COR-L47 (cell line): Measurements from ENCODE around the gene SLC25A29.
A peak's percentile ranks its signal among the peaks of the same experiment; 100 is the strongest.
"Not testable (repeated sequence)": the region's sequence is repeated elsewhere in the genome, so short reads cannot be mapped to it uniquely, and the experiment has no call there.

ENCODE experiments used
- DNase-seq: peaks from one replicate; lab custom pipeline; 2025; lab: John Stamatoyannopoulos, UW

Gene SLC25A29

GRCh38 chr14:100306101-100306997, at the start of gene SLC25A29:
Gene SLC25A29 (minus strand): TSS chr14:100306444. CDS start chr14:100306232, 212 bp downstream.
- DNase-seq: peak; percentile 96

- DNase-seq: no peak
These were observed 44.7 kb upstream of the SLC25A29 start for GRCh38 chr14:100350986-100351385.

- DNase-seq: no peak
These were observed 44.2 kb upstream of the SLC25A29 start for GRCh38 chr14:100350276-100350926.

GRCh38 chr14:100348784-100349685, 42.8 kb upstream of the SLC25A29 start:
- DNase-seq: peak; percentile 91

DNA sequence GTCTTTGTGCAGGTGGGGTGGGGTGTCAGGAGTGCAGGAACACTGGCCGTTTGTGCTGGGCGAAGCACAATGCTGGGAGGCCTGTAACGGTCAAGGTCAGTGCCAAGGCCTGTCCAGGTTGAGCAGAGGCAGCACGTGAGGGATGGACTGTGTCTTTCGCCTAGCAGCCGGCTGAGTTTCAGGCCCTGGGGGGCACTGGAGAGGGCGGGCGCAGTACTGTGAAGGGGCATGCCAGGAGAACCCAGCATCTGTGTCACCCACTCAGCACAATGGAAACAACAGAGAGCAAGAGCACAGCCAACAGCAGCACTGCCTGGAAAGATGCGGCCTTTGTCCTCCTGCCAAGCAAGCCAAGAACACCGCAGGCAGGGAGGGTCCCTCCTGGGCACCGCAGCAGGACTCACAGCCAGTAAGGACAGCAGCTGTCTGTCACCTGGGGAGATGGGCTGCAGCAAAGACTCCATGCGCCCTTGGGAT, 42.0 kb upstream of the SLC25A29 start:
- peak; percentile 92 for DNase-seq

DNA sequence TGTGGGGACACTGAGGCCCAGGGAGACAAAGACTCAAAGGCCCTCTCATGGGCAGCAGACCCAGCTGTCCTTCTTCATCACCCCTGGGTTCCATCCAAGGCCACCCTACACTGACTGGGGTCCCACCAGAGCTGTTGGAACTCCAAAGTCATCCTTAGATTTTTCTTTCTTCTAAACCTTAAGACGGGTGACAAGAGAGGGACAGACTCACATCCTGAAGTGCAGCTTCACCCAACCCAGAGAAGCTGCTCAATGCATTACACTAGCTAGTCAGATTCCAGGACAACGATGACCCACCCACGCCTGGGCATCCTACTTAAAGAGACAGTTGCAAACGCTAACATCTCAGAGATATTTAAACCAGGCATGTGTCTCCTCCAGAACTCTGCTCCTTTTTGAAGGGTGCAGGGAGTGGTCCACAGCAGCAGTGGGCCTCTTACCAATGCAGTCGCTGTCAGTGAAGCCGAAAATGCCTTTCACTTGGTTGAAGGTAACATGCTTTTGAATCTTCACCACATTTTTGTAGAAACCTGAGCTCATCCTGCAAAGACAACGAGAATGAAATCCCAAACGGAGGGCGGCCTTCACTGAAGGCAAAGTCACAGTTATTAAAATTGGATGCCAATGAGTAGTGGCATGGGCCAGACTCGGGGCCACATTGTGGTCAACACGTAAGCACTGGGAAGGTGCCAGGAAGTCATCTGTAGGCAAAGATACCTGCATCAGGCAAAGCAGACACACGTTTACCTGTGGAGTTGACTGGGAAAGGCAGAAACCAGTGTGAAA, 40.3 kb upstream of the SLC25A29 start:
- no peak for DNase-seq

- DNase-seq: no peak
These were observed 39.5 kb upstream of the SLC25A29 start for GRCh38 chr14:100345711-100346110.

- not testable (repeated sequence) for DNase-seq
These were observed 38.4 kb upstream of the SLC25A29 start for GRCh38 chr14:100344657-100345056.

DNA sequence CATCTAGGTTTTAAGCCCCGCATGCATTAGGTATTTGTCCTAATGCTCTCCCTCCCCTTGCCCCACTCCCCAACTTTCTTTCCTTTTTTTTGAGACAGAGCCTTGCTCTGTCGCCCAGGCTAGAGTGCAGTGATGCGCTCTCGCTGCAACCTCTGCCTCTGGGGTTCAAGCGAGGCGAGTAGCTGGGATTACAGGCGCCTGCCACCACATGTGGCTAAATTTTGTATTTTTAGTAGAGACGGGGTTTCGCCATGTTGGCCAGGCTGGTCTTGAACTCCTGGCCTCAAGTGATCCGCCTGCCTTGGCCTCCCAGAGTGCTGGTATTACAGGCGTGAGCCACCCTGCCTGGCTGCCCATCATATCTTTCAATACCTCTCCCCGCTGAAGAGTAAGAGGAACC, 36.6 kb upstream of the SLC25A29 start:
- not testable (repeated sequence) for DNase-seq

DNA sequence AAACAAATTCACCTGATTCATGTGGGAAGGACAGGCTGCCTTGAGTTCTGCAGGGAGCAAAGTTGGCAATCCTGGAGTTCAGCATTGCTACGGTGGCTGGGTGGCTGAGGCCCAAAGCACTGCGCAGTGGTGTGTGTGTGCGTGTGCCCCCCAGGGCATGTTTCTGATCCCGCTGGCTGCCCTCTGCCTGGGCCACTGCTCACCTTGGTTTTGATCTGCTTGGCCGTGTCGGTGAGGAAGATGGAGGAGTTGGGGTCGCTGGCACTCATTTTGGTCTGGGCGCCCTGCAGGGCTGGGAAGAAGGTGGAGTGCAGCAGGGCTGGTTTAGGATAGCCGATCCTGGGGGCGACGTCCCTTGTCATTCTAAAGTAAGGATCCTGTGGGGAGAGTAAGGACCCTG, 36.0 kb upstream of the SLC25A29 start:
- no peak for DNase-seq

DNA sequence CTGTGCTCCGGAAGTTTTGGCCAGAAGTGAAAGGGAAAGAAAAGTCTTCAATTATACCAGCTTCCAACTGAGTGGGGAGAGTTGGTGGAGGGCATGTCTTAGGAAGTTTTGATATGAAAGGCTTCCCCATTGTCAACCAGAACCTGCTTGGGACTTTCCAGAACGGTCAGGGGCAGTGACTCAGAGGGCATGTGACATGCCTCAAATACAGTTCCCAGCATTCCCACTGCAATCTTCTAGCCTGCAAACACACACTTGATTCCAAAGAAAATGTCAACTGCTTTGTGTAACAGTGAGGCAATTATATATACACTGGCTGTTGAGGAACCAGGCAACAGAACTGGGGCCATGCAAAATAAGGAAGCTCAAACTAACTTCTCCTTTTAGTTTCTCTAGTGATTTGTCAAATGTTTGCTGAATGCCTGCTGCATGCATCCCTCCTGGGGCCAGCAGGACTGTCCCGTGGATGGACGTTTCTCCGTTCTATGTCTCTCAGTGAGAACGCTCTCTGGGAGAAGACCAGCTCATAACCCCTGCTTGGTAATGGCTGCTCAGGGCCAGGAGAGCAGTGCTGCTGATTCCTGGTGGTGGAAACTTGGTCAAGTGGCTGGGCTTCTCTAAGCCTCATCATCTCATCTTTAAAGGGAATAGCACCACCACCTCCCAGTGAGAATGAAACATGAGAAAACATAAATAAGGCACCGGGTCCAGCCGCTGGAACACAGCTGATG, 35.2 kb upstream of the SLC25A29 start:
- DNase-seq: no peak

DNA sequence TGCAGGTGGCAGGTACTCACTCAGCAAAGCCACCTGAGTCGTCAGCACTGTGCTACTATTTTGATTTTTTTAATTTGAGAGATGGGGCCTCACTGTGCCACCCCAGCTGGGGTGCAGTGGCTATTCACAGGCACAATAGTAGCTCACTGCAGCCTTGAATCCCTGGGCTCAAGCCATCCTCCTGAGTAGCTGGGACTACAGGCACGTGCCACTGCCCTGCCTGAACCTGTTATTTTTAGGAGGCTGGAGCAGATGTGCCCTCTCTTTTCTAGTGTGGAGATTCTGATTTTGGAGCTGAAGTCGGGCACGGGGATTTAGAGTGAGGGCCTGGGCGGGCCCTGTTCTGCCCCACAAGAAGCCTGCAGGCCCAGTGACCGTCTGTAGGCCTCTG, 34.2 kb upstream of the SLC25A29 start:
- no peak for DNase-seq

DNA sequence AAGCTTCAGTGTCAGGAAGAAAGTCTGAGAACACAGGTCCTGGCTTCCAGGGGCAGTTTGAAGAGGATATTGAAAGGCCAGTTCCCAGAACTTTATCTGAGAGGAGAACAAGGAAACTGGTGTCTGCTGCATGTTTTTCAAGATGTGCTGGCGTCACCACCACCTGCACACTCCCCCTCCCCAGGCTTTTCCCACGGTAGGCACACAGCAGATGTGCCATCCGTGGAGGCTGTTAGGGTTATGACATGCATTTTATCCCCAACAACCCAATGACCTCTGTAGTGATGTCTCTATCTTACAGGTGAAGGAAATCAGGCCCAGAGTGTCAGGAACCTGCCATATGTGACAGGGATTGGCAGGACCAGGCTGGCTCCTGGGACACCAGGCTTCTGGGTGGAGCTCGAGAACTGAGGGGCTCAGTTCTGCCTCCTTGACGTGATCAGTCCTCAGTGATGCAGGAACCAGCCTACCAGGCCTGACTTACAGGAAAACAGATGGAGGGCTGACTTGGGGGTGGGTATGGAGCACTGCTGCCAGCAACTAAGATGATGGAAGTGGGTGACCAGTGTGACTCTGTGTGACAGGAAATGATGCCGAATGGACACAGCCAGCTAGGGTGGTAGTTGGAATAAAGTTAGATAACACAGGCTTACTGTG, 33.6 kb upstream of the SLC25A29 start:
- DNase-seq: no peak

GRCh38 chr14:100336618-100337530, 30.6 kb upstream of the SLC25A29 start:
- DNase-seq: no peak

DNA sequence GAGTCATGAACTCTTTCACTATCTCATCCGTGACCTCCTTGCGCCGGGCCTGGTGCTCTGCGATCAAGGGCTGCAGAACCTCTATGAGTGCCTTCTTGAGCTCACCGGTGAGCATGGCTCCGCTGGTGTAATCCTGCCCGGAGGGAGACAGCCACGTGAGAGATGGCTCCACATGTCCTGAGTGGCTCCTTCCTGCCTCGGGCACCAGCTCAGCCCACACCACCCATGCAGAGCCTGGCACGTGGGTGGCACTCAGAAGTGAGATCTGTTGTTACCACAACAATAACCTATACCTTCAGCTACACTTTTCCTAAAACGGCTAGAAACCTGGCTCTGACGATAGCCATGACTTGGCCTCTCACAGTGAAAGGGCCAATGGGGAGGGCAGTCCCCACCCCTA, 28.7 kb upstream of the SLC25A29 start:
- no peak for DNase-seq

- DNase-seq: no peak
These were observed 27.6 kb upstream of the SLC25A29 start for GRCh38 chr14:100333827-100334226.

DNA sequence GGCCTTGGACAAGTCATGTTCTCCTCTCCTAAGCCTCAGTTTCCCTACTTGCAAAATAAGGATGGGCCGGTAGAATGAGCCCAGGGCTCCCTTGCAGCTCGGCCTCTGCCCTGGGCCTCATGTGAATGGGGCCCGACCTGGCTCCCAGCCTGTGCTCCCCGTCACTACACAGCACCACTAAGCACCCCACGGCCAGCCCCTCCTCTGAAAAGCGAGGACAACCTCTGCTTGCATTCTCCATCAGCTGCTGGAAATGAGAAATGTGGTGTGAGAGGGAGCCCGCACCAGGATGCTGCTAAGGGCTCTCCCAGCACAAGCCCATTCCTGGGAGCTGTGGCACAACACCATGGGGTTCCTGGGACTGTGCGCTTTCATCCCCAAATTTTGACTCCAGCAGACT, 27.1 kb upstream of the SLC25A29 start:
- no peak for DNase-seq

GRCh38 chr14:100332797-100333196, 26.6 kb upstream of the SLC25A29 start:
- no peak for DNase-seq

DNA sequence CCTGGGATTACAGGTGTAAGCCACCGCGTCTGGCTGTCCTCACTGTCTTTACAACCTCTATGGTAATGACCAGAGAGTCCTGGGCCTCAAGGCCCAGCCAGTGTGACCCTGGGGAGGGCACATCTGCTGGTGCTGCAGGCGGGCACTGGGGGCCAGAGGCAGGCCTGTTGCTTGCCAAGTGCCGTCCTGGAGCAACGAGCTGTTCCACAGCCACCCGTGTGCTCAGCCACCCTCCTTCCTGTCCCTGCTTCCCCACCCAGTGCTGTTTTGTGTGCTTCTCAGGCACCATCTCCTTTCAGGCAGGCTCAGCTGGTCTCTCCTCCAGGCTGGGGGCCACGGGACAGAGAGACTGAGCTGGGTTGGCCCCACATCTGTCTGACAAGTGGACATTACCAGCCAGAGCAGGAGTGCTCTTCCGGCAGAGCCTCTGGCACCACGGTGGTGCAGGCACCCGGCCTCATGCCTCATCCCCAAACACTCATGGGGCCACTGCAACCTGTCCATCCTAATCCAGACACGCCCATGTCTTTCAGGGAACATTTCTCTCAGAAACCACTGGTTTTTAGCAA, 25.9 kb upstream of the SLC25A29 start:
- DNase-seq: no peak
